GM19452 (cell line): Measurements from ENCODE around the gene M1AP.
A peak's percentile ranks its signal among the peaks of the same experiment; 100 is the strongest.
"Not testable (repeated sequence)": the region's sequence is repeated elsewhere in the genome, so short reads cannot be mapped to it uniquely, and the experiment has no call there.

Experiments used
- ATAC-seq: cut with Tn5 transposase; IDR thresholded peaks from one replicate; pipeline ENCODE4 v1.9.1; 2021; ENCODE audit not compliant: unreplicated experiment

M1AP gene

DNA sequence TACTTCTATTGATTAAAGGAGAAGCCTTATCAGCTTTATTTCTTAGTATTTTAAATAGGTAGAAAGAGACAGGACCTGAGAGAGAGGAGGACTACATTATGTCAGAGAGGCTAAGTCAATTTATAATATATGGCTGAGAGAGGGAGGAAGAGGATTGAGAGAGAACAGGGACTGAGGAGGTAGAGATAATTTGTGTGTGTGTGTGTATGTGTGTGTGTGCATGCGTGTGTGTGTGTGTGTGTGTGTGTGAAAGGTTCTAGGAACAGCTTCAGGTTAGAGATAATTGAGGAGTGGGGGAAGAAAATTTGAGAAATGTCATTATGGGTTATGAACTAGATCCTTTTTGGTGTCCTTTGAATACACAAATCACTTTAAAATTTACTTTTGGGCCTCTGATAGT is 78.4 kb downstream of the M1AP start:
- ATAC-seq, result no peak

DNA sequence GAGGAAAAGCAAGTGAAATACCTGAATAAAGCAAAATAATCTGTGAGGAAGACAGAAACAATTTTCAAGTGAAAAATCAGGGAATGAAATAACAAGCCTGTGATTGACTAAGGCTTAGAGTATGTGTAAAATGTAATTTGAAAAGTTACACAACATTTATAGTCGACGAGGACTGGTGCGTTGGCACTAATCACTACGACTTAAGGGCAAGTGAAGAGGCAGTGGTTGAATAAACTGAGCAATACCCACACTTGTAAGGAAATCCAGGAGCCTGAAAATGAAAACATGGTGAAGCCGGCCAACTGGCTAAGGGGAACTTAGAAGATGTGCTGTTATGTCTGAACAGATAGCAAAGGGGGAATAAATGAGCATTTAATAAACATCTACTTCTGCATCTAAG is 80.2 kb downstream of the M1AP start:
- no peak for ATAC-seq

DNA sequence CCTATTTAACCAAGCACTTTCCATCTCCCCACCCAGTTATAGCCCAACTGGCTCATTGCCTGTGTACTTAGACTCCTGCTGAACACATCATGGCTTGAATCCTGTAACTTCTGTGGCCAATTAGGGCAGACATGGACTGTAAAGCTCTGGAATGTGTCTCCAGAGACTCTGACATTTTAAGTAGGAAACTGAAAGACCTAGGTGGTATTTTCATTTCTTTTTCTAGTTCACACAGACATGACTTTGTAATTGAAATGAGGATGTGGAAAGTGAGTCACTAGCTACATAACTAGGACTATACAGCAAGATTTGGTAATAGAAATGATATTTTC is 81.4 kb downstream of the M1AP start:
- ATAC-seq, result peak; percentile 42

DNA sequence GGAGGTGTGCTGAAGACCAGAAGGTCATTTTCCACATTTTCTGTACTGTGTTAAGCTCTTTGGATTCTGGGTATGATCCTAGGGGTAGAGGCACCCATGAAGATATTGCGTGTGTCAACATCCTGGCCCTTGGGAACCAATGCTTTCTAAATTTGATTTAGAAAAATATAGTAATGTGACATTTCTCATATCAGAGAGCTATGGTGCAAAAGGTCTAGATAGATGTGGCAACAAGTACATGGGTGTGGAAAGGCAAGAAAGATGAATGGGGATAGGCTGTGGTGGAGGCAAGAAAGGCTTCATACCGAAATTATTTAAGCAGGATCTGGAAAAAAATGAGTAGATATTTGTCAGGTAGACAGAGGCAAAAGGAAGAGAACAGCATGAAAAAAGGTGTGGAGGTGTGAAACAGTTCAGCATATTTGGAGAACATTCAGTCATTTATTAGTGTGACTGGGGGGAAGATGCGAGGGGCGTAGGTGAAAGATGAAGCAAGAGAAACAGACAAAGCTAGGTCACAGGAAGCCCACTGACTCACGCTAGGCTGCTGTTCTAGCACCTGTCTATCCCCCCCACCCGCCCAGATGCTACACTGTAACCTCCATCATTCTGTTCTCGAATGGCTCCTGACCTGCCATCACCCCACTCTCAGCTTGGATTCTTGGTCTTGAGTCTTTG is 81.9 kb downstream of the M1AP start:
- peak; percentile 13 for ATAC-seq

DNA sequence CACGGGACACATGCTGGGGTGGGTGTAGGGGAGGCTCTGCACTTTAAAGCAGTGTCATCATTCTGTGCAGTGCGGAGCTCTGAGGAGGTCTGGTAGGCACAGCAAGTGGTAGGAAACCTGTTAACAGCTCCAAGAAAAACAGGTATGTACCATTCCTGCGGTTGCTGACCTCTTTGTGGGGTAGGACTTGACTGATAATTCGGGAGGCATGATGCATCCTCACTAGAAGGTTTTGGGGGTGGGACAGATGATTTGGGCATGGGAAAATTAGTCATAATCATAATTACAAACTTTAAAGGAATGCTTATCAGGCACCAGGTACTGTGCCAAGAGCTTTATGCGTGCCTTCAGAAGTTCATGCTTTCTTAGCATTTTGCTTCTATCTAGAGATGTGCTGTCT is 83.9 kb downstream of the M1AP start:
- no peak for ATAC-seq

GRCh38 chr2:74562126-74562775 is 85.9 kb downstream of the M1AP start:
- ATAC-seq, result no peak

DNA sequence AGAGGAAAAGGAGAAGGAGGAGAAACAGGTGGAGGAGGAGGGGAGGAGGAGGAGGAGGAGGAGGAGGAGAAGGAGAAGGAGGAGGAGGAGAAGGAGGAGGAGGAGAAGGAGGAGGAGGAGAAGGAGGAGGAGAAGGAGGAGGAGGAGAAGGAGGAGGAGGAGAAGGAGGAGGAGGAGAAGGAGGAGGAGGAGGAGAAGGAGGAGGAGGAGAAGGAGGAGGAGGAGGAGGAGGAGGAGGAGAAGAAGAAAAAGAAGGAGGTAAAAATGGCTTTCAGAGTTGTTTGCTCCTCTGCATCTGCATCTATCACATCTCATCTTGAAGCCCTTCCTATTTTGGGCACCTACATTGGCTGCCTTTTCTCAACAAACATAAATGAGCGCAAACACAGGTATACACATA is 87.1 kb downstream of the M1AP start:
- ATAC-seq, result not testable (repeated sequence)

- no peak for ATAC-seq
Measured at GRCh38 chr2:74560591-74560990, 87.5 kb downstream of the M1AP start.

GRCh38 chr2:74559912-74560311 is 88.2 kb downstream of the M1AP start:
- no peak for ATAC-seq

GRCh38 chr2:74558284-74559230 is 89.6 kb downstream of the M1AP start:
- no peak for ATAC-seq

GRCh38 chr2:74556831-74557370 is 91.2 kb downstream of the M1AP start:
- no peak for ATAC-seq

DNA sequence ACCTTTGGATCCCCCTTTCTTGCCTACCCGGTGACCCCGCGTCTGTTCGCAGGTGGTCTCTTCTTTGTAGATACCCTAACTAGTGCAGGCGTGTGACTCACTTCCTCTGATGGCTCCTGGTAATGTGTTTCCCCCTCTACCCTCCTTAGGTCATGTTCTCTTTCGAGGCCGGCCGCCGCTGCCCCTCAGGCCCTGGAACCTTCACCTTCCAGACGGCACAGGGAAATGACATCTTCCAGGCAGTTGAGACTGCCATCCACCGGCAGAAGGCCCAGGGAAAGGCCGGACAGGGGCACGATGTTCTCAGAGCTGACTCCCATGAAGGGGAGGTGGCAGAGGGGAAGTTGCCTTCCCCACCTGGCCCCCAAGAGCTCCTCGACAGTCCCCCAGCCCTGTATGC is 92.0 kb downstream of the M1AP start:
- no peak for ATAC-seq

GRCh38 chr2:74555610-74556103 is 92.5 kb downstream of the M1AP start:
- ATAC-seq, result no peak

- ATAC-seq, result peak; percentile 48
Measured at GRCh38 chr2:74554820-74555531, 93.2 kb downstream of the M1AP start.

- ATAC-seq, result peak; percentile 61
Measured at GRCh38 chr2:74553892-74554819, 94.0 kb downstream of the M1AP start, which contains the start of the genes DOK1 and LOXL3. Gene DOK1 (plus strand): TSS chr2:74554720. CDS start chr2:74554755, 35 bp downstream. Gene LOXL3 (minus strand): TSS chr2:74553942. CDS start chr2:74552634, 1,308 bp downstream.

GRCh38 chr2:74552914-74553811 is 95.0 kb downstream of the M1AP start:
- ATAC-seq, result no peak

DNA sequence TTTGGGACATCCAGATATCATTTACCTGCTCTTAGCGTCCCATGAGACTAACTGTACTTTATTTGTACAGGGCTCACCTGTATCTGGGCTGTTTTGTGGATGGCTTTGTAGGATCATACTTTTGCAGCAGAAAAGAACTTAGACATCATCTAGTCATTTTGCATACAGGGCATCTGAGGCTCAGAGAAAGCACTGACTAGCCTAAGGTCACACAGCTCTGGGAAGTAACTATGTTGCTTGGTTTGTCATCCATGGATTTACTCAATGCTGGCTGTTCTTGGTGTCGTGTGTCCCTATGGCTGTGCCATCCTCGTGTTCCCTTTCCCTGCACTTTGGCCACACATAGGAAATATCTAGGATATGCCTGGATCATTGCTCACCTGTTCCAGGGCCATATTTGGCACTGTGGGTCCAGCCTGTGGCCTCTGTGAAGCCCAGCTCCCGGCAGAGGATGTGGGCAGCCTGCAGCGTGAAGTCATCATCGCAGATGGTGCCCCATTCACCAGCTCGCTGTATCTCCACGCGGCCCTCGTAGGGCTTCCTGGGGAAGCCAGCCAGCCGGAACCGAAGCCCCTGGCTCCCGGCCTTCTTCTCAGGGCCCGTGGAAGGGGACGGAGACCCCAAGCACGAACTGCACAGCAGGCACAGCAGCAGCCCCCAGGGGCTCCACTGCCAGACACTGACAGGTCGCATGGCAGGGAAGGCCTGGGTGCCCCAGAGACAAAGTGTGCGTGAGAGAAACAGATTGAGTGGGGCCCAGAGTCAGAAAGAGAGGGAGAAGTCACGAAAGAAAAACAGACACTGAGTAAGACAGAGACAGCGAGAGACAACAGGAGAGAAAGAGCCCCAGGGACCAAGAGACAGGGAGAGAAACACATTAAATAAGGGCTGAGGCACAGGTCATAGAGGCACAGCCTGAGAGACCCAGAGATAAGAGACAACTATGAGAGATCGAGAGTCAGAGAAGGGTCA is 95.9 kb downstream of the M1AP start:
- no peak for ATAC-seq
